ENCODE measurements around the gene COX8A.
"Not testable (repeated sequence)": the region's sequence is repeated elsewhere in the genome, so short reads cannot be mapped to it uniquely, and the experiment has no call there.

Gene COX8A, protein sequence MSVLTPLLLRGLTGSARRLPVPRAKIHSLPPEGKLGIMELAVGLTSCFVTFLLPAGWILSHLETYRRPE

GRCh38 chr11:63974259-63975143 is at the start of gene COX8A:
TSS of gene COX8A (plus strand) at chr11:63974620. CDS start at chr11:63974681, 61 bp downstream.
- peak; percentile 87 to 95 for DNase-seq (ENCODE audit: low read depth in 2 of 2)

GRCh38 chr11:63929616-63930015 is 44.8 kb upstream of the COX8A start:
- DNase-seq (ENCODE audit: low read depth in 2 of 2): no peak

GRCh38 chr11:63931045-63931444 is 43.4 kb upstream of the COX8A start:
- no peak for DNase-seq (ENCODE audit: low read depth in 2 of 2)

DNA sequence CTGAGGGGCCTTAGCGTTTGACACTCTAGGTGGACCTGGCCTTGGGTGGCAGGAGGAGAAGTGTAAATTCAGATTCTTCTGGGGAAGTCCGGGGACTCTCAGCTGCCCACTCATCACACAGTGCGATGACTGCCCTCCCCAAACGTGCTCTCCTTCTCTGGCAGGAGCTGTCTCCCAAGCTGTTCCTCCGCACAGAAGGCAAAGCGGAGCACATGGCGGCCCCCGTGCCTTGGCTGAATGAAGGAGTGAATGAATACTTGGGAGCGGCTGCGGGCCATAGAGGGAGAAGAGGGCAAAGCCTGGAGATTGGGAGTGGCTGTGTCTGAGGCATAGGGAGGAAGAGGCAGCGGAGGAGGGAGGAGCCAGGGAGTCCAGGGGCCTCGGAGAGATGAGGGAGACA is 42.5 kb upstream of the COX8A start:
- DNase-seq (ENCODE audit: low read depth in 2 of 2): no peak

- DNase-seq (ENCODE audit: low read depth in 2 of 2): no peak
Observed at GRCh38 chr11:63933459-63933858, 41.0 kb upstream of the COX8A start.

DNA sequence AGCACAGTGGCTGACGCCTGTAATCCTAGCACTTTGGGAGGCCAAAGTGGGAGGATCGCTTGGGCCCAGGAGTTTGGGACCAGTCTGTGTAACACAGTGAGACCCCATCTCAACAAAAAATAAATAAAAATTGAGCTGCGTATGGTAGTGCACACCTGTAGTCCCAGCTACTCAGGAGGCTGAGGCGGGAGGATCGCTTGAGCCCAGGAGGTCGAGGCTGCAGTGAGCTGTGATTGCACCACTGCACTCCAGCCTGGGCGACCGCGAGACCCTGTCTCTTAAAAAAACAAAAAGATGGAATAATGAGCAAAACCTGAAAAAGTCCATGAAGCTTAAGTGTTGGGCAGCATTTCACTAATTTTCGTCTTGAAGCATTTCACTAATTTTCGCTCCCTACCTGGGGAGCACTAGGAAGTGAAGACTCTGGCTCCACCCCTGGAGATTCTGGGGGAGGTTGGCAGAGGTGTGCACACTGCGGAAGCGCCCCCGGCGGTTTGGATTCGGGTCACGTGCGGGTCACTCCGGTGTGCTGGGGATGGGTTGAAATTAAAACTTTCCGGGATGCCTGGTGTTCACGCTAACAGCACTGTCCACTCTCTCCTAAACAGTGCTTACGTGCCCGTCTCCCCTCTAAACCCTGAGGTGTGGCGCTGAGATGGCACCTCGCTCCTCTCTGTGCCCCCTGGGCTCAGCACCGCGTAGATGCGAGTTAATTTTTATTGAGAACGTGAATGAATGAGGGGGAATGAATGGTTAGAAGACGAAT is 36.5 kb upstream of the COX8A start:
- DNase-seq (ENCODE audit: low read depth in 2 of 2): no peak

DNA sequence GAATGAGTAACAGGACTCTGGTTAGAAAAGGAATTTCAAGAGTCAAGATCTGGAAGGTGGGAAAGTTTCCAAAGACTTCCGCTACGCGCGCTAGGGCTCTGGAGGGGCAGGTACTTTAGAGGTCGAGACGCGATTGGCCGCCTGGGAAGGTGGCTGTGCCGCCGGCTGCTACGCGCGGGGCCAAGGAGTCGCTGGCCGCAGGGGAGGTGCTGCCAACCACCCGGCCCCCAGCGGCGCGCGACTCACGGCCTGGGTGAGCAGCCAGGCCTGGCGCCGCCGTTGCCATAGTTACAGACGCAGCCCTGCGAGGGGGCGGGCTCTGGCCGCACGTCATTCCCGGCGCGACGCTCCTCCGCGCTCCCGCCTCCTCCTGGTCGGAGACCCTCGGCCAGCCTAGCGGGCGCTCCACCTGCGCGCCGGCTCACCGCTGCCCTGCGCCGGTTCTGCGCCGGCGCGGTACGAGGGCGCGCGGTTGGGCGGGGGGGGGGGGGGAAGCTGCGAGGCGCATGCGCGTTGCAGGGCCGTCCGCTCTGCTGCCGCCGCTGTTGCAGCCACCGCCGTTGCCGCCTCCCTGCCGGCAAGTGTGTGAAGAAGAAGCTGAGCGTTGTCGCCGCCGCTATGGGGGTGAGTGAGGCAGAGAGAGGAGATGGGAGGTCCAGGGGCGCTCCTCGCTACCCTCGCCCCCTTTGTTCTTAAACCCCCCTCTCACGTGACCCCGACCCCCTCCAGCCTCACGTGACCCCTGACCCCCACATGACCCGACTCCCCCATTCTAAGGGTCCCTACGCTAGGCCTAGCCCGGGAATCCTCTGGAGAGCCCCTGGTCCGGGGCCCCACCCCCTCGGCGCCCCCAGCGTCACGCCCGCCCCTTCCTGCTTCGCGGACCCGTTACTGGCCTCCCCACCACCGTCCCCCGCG is 35.7 kb upstream of the COX8A start, which contains the start of gene NAA40:
NAA40 (plus strand) TSS at position 524 of the 918 bp plus-strand sequence; CDS start at position 619, 95 bp downstream.
- peak; percentile 93 for DNase-seq (ENCODE audit: low read depth in 2 of 2)

- DNase-seq (ENCODE audit: low read depth in 2 of 2): no peak
Observed at GRCh38 chr11:63939397-63939891, 35.0 kb upstream of the COX8A start.

DNA sequence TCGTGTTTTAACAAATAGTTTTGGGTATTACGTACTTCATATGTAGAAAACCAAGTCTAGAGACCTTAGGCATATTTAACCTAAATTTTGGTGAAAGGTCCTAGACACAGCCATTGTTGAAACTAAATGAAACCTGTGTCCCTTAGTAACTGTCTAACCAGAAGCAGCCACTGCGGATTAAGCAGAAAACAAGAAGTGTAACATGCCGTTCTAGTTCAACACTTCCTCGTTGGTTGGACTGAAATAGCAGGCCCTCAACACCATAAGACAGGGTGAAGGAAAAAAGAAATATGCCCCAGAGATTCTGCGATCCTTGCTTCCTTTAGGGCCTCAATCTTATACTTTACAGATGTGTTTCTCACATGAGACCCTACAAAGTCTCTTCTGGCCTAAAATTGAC is 33.6 kb upstream of the COX8A start:
- no peak for DNase-seq (ENCODE audit: low read depth in 2 of 2)

DNA sequence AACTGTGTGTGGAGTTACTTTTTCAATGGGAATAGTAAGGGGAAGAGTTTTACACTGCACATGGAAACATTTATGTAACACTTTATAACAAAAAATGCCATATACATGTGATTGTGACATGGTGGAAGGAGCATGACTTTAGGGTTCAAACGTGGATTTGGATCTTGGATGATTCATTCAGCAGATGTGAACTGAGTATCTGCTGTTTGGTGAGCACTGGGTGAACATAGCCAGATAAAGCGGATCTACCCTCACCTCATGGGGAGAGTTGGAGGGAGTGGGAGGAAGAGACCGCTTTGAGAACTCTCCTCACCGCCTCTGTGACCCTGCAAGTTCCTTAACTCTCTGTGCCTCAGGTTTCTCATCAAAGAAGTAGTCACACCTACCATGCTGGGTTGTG is 32.5 kb upstream of the COX8A start:
- no peak for DNase-seq (ENCODE audit: low read depth in 2 of 2)

DNA sequence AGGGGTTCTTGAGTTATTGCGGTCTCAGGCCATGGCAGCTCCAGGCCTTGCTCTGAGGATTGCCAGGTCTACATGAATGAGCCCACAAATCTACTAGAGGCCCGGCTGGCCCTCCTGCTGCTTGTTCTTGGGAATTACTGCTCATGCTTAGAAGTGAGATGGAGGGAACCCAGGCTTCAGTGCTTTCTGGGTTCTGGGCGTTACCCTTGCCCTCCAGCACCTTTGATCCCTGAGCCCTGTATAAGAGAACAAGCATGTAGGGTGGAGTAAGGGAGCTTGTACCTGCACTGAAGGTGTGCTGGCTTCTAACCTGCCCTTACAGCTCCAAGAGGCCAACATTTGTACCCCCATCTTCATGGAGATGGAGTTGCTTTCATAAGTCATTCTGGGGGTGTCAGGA is 31.6 kb upstream of the COX8A start:
- no peak for DNase-seq (ENCODE audit: low read depth in 2 of 2)

GRCh38 chr11:63944987-63945386 is 29.4 kb upstream of the COX8A start:
- DNase-seq (ENCODE audit: low read depth in 2 of 2): no peak

DNA sequence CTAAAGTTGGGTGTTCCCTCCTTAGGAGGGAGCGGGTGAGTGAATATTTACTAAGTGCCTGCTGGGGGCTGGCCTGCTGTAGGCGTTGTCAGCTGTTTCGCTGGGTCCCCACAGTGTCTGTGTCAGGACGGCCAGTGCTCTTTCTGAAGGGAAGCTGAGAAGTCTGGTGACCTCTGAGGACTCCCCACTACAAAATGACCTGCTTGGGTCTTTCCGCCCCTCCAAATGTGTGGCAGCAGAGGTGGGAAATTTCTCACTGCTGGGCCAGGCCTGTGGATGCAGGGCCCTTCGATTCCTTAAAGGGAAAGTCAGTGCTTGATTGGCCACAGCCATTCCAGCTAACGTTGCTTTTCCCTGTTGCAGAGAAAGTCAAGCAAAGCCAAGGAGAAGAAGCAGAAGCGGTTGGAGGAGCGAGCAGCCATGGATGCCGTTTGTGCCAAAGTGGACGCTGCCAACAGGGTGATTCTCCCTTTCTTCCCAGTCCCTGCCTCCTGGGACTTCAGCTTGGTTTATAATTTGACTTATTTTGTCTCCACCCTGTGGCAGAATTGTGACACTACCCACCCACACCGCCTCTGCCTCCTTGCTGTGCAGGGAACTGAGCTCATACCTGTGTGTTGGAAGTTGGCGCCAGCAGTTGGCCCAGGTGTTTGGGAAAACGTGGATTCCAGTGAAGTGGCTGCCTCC is 28.8 kb upstream of the COX8A start:
- peak; percentile 20 to 27 for DNase-seq (ENCODE audit: low read depth in 2 of 2)

- no peak for DNase-seq (ENCODE audit: low read depth in 2 of 2)
Observed at GRCh38 chr11:63951779-63952536, 22.5 kb upstream of the COX8A start.

DNA sequence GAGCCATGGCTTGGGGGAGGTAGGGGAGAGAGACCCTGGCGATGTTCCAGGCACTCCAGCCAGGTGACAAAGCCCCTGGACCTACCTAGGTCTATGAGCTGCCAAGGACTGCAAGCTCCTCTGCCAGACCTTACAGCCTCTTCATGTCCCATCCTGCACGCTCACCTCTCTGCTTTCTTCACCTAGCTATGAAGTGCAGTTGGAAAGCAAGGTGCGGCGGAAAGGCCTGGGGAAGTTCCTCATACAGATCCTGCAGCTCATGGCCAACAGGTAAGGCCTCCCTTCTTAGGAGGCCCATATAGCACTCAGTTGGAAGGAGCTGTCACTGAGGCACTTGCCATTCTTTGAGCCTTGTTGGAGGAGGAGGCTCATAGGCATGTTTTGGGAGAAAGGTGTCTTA is 21.9 kb upstream of the COX8A start:
- DNase-seq (ENCODE audit: low read depth in 2 of 2): no peak

DNA sequence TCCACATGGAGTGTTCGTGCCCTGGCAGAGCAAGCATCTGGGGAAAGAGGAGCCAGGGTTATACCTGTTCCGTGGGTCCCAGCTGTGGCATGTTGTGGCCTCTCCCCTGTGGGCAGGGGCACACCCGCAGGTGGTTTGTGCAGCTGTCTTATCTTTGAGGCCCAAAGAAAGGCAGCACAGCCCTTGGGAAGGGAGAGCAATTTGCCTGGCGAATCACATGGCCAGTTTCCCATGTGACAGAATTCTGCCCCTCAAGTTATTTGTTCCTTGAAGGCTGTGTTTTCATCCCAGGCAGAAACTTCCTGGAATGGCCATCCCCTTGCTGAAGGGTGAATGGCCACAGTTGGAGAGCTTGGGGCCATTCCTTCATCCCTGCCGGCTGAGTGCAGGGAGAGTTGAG is 16.4 kb upstream of the COX8A start:
- DNase-seq (ENCODE audit: low read depth in 2 of 2): no peak

GRCh38 chr11:63961608-63962412 is 12.6 kb upstream of the COX8A start:
- DNase-seq (ENCODE audit: low read depth in 2 of 2): no peak

- not testable (repeated sequence) for DNase-seq (ENCODE audit: low read depth in 2 of 2)
Observed at GRCh38 chr11:63963895-63964294, 10.5 kb upstream of the COX8A start.

- no peak for DNase-seq (ENCODE audit: low read depth in 2 of 2)
Observed at GRCh38 chr11:63966444-63966843, 8.0 kb upstream of the COX8A start.

Data from stimulated activated CD4-positive, alpha-beta T cell treated with anti-CD3 and anti-CD28 coated beads, Interleukin-4, amount 100 ng/mL, for 48 hours (primary cell).